HepG2 (cell line): ENCODE data around the gene JSRP1. TPM values are rescaled to one million over a fixed set of nuclear protein-coding genes. Genes with fewer than 3 reads are reported as not detected.
A peak's percentile ranks its signal among the peaks of the same experiment; 100 is the strongest.

ENCODE experiments used
- DMTF1 ChIP-seq: sonication (generic); formaldehyde crosslinking; IDR thresholded peaks from 2 replicates; pipeline ENCODE4 v1.4.0; 2020; ENCODE audit warnings: mild to moderate bottlenecking, missing genetic modification reagents
- FOXA3 ChIP-seq: IDR thresholded peaks from 2 replicates; pipeline ENCODE4 v1.6.1; 2016; ENCODE audit warnings: missing genetic modification reagents, missing compliant biosample characterization
- HNF4G ChIP-seq, 2 experiments: sonication (generic) in 1 of 2; formaldehyde crosslinking in 1 of 2; IDR thresholded peaks; 2 replicates each; pipeline versions ENCODE4 v1.4.0 to v1.6.1; 2011 to 2020; ENCODE audit warnings: borderline replicate concordance in 2 of 2, low read depth in 2 of 2, mild to moderate bottlenecking in 2 of 2, low read length in 1 of 2, missing genetic modification reagents in 1 of 2, moderate library complexity in 1 of 2
- HNRNPH1 ChIP-seq: fragments of 200-400 bp; formaldehyde crosslinking; optimal IDR thresholded peaks from 2 replicates; pipeline ENCODE3; 2017; ENCODE audit warnings: mild to moderate bottlenecking, low read depth, low read length
- MATR3 ChIP-seq: sonication (generic); formaldehyde crosslinking; IDR thresholded peaks from 2 replicates; pipeline ENCODE4 v1.4.0; 2020; ENCODE audit warnings: missing genetic modification reagents
- MTA3 ChIP-seq: sonication (generic); formaldehyde crosslinking; IDR thresholded peaks from 2 replicates; pipeline ENCODE4 v1.4.0; 2020; ENCODE audit warnings: missing genetic modification reagents
- MXD1 ChIP-seq: sonication (generic); formaldehyde crosslinking; IDR thresholded peaks from 2 replicates; pipeline ENCODE4 v1.4.0; 2020; ENCODE audit warnings: mild to moderate bottlenecking, missing genetic modification reagents
- PRDM15 ChIP-seq: sonication (generic); formaldehyde crosslinking; IDR thresholded peaks from 2 replicates; pipeline ENCODE4 v1.4.0; 2020; ENCODE audit warnings: missing genetic modification reagents
- THAP8 ChIP-seq: sonication (generic); formaldehyde crosslinking; IDR thresholded peaks from 2 replicates; pipeline ENCODE4 v1.5.1; 2020; ENCODE audit warnings: missing genetic modification reagents, mild to moderate bottlenecking, borderline replicate concordance
- ZNF619 ChIP-seq: sonication (generic); formaldehyde crosslinking; IDR thresholded peaks from 2 replicates; pipeline ENCODE4 v1.4.0; 2020; ENCODE audit warnings: mild to moderate bottlenecking, missing genetic modification reagents
- polyA plus RNA-seq, 8 experiments: library from polyadenylated mRNA; depleted of rRNA in 3 of 8; stranded (reverse) in 7 of 8; unstranded in 1 of 8; fragments of >200 nt; fragmentation: Illumina TruSeq in 4 of 8; extraction: Trizol in 4 of 8; gene quantifications; 2 replicates each; pipeline versions ENCODE4 v1.2.1 to v1.2.3, GENCODE V29; 2011 to 2016; ENCODE audit warnings: low read depth in 4 of 8, missing spikeins in 1 of 8, mixed read lengths in 1 of 8; ENCODE audit not compliant: insufficient read depth in 1 of 8
- total RNA-seq, 5 experiments: library from RNA; depleted of rRNA; stranded (reverse); fragments of >200 nt; fragmentation: Illumina TruSeq; extraction: Trizol; gene quantifications; 2 replicates each; pipeline ENCODE4 v1.2.3, GENCODE V29; 2016; ENCODE audit warnings: low read depth in 1 of 5
- TF ChIP-seq, protein P1 (sequence below), 2 experiments: sonication (generic) in 1 of 2; formaldehyde crosslinking in 1 of 2; IDR thresholded peaks; 2 replicates each; pipeline versions ENCODE4 v1.4.0 to v1.6.1; 2018 to 2020; ENCODE audit warnings: missing genetic modification reagents in 2 of 2, borderline replicate concordance in 1 of 2, low read depth in 1 of 2, mild to moderate bottlenecking in 1 of 2, missing biosample characterization in 1 of 2
- TF ChIP-seq, protein P2 (sequence below), 2 experiments: IDR thresholded peaks; 2 replicates each; pipeline ENCODE4 v1.6.1; 2011 to 2012; ENCODE audit warnings: low read length in 2 of 2, borderline replicate concordance in 1 of 2, low read depth in 1 of 2, mild to moderate bottlenecking in 1 of 2, moderate library complexity in 1 of 2
- TF ChIP-seq, protein P3 (sequence below): IDR thresholded peaks from 2 replicates; pipeline ENCODE4 v1.6.1; 2016; ENCODE audit warnings: missing biosample characterization, missing genetic modification reagents, low read depth

JSRP1 gene
- total and polyA plus RNA-seq, 2 of the 13 experiments (the other 11 are each of a cell fraction or from before 2014, with no cell fraction given): 0.16 to 0.38 TPM

- TF ChIP-seq, protein P1, sequence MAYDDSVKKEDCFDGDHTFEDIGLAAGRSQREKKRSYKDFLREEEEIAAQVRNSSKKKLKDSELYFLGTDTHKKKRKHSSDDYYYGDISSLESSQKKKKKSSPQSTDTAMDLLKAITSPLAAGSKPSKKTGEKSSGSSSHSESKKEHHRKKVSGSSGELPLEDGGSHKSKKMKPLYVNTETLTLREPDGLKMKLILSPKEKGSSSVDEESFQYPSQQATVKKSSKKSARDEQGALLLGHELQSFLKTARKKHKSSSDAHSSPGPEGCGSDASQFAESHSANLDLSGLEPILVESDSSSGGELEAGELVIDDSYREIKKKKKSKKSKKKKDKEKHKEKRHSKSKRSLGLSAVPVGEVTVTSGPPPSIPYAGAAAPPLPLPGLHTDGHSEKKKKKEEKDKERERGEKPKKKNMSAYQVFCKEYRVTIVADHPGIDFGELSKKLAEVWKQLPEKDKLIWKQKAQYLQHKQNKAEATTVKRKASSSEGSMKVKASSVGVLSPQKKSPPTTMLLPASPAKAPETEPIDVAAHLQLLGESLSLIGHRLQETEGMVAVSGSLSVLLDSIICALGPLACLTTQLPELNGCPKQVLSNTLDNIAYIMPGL (CRISPR knock-in tag; IDR thresholded peaks at IDR 0.05; ENCODE audit: borderline replicate concordance in 1 of 2, low read depth in 1 of 2): no peak
- TF ChIP-seq DMTF1 (CRISPR knock-in tag): no peak
- peak; percentile 49 for TF ChIP-seq HNF4G (IDR thresholded peaks at IDR 0.05; ENCODE audit: borderline replicate concordance, low read depth, low read length)
- TF ChIP-seq HNF4G (CRISPR knock-in tag; IDR thresholded peaks at IDR 0.05; ENCODE audit: borderline replicate concordance, low read depth): peak; percentile 33; the same call in 1 of the 2 replicates
- TF ChIP-seq ZNF619 (CRISPR knock-in tag): 0 out of 2 replicates have a peak, but pooled peaks have one; percentile 16
- TF ChIP-seq MTA3 (CRISPR knock-in tag): no peak
- no peak for TF ChIP-seq MATR3 (CRISPR knock-in tag)
- no peak for TF ChIP-seq THAP8
- no peak for TF ChIP-seq HNRNPH1
- TF ChIP-seq MXD1 (CRISPR knock-in tag): no peak
- no peak for TF ChIP-seq PRDM15
- TF ChIP-seq, protein P2, sequence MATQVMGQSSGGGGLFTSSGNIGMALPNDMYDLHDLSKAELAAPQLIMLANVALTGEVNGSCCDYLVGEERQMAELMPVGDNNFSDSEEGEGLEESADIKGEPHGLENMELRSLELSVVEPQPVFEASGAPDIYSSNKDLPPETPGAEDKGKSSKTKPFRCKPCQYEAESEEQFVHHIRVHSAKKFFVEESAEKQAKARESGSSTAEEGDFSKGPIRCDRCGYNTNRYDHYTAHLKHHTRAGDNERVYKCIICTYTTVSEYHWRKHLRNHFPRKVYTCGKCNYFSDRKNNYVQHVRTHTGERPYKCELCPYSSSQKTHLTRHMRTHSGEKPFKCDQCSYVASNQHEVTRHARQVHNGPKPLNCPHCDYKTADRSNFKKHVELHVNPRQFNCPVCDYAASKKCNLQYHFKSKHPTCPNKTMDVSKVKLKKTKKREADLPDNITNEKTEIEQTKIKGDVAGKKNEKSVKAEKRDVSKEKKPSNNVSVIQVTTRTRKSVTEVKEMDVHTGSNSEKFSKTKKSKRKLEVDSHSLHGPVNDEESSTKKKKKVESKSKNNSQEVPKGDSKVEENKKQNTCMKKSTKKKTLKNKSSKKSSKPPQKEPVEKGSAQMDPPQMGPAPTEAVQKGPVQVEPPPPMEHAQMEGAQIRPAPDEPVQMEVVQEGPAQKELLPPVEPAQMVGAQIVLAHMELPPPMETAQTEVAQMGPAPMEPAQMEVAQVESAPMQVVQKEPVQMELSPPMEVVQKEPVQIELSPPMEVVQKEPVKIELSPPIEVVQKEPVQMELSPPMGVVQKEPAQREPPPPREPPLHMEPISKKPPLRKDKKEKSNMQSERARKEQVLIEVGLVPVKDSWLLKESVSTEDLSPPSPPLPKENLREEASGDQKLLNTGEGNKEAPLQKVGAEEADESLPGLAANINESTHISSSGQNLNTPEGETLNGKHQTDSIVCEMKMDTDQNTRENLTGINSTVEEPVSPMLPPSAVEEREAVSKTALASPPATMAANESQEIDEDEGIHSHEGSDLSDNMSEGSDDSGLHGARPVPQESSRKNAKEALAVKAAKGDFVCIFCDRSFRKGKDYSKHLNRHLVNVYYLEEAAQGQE (IDR thresholded peaks at IDR 0.05; ENCODE audit: borderline replicate concordance in 1 of 2, low read depth in 1 of 2, low read length in 2 of 2): no peak
- TF ChIP-seq, protein P3, sequence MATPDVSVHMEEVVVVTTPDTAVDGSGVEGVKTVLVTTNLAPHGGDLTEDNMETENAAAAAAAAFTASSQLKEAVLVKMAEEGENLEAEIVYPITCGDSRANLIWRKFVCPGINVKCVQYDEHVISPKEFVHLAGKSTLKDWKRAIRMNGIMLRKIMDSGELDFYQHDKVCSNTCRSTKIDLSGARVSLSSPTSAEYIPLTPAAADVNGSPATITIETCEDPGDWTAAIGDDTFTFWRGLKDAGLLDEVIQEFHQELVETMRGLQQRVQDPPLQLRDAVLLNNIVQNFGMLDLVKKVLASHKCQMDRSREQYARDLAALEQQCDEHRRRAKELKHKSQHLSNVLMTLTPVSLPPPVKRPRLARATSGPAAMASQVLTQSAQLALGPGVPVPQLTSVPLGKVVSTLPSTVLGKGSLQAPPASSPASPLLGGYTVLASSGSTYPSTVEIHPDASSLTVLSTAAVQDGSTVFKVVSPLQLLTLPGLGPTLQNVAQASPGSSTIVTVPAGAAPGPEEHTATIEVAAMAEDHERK (CRISPR knock-in tag): no peak
- TF ChIP-seq FOXA3: peak; percentile 45
These were observed 32.2 kb upstream of the JSRP1 start (continued) for GRCh38 chr19:2288338-2288817.
